DMS79 treated with DMSO at 0.1 percent for 48 hours (cell line): ENCODE measurements around the gene CAMKV.
"Not testable (repeated sequence)": the region's sequence is repeated elsewhere in the genome, so short reads cannot be mapped to it uniquely, and the experiment has no call there.

Experiments used
- DNase-seq: peaks from one replicate; lab custom pipeline; 2025; lab: John Stamatoyannopoulos, UW

Gene CAMKV

DNA sequence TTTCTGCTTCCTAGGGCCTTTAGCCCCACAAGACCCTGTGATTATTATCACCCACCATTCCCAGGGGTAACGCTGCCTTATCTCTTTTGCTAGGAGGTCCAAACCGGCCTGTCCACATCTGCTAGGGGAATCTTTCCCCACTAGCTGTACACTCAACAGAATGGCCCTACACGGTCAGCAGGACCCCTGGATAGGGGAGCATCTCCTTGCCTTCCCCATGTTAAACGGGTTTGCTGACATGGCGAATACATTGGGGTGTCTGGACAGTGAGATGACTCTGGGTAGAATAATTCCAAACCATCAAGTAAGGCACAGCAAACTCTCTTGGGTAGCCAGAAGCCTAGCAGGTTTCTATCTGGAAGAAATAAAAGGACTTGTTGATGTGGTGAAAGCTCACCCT lies 14.0 kb downstream of the CAMKV start:
- no peak for DNase-seq

DNA sequence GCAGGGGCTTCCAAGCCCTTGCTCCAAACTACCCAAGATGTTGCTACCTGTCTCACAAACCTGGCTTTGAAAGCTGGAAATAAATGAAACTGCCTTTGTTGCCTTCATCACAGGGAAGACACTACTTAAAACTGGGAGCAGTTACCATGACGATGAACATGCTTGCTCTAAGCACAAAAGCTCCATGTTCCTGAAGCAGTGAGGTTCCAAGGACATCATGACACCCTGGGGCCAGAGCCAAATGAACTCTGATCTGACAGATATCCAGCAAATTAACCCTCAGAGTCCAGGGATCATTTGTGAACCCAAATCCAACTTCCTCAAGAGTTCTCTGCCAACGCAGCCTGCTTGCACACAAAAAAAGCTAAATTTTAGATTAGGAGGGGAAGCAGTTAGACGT lies 24.0 kb downstream of the CAMKV start:
- DNase-seq: no peak

DNA sequence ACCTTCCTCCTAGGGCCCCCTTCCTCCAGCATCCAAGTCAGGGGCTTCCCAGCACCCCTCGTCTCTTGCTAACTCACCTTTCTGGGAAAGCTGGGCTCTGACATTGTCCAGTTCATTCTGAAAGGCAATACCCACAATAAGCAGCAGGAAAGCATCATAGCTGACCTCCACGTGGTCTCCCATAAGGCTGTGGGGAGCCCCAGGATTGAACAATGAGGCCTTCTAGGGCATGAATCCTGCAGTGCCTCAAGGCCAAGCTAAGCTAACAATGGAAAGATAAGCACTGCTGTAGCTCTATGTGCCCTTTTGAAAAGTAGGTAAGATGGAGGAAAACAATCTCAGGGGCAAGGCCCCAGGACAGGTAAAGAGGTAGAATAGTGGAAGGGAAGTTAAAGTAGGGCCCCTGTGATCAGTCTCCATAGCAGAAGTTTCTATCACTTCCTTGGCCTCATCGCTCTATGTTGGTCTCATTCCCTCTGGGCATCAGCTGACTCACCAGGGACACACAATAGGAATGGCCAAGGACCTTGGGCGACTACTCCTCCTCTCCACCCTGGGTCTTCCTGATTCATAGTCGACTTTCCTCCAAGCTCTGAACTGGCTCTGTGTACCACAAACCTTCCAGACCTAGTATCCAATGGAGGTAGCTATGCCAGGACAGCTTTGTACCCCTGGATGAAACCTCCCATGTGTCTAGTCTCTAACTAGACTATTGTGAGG lies 25.1 kb downstream of the CAMKV start:
- DNase-seq: no peak

DNA sequence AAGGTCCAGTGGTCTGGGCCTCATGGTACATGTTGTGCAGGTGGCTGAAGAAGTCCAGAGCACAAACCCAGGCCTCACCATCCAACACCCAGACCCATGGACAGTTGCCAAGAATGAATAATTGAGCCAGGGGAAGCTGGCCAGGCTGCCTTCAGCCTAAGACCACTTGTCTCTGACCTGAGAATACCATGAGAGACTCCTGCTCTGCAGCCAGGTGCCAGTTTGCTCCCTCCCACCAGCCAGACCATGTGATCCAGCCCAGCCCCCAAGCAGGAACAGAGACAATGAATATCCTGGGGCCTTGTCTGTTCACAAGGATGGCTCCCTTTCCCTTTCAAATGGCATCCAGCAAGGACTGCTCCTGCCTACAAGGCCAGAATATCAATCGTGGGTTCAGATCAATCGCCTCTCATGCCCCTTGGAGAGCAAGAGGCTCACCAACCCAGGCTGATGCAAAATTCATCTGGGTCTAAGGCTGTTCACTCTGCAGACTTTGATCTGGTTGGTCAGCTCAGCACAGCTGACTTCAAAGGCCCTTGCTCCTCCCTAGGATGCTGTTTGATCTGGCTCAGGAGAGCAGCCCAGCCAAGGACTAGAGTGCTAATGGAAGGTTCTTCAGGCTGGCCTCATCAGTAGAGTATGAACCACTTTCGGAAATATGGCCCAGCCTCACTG lies 26.7 kb downstream of the CAMKV start:
- DNase-seq: no peak

DNA sequence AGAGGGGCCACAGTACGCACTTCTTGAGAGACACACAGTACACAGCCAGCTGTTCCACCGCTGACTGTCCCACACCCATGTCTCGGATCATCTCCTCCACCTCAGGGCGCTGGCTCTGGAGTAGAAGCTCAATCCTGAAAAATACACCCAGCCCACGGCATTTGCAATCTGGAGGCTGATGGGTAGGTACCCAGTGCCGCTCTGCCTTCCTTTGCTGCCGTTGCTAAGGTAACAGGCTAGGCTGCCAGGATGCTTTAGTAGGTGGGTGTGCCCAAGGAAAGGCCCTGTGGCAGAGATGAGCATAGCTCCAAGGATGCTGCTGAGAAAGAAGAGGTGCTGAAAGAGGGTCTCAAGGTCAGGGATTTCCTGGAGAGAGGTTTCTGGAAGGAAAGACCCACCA lies 27.9 kb downstream of the CAMKV start:
- no peak for DNase-seq

DNA sequence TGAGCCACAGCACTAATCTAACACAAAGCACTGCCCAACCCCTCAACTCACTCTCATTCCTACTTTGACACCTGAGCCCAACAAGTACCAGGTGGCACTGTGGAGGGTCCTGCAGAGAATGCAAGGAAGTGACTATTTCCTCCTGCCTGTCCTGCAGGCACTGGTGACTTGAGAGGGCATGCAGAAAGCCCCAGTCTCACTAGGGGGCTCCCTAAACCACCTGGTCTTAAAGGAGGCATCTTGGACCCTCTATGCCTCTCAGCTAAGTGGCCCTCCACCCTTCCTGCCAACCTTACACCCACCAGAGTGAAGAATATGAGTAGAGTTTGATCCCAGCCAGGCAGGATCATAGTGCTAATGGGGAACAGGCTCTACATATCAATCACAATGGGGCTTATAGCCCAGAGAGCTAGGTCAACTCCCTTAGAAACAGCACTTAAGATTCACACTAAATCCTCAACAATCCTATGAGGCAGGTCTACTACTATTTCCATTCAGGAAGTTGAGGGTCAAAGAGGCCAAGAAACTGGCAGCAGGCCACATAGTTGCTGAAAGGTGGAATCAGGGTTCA lies 28.5 kb downstream of the CAMKV start:
- DNase-seq: no peak

DNA sequence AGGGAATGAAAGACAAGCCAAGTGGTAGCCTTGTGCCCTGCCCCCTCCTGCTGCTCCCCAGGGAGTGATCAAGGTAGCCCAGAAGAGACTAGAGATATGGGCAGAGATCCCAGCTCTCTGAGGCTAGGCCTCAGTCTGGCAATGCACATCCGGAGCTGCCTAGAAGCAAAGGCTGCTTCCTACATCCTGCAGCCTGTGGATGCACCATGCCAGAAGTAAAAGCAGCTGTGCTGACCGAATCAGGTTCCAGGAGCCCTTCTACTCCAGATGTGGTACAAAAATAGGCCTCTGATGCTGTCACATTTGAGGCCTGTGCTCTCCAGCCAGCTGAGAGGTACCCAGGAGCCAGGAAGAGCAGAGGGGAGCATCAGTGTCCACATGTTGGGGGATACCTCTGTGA lies 29.3 kb downstream of the CAMKV start:
- DNase-seq: no peak

DNA sequence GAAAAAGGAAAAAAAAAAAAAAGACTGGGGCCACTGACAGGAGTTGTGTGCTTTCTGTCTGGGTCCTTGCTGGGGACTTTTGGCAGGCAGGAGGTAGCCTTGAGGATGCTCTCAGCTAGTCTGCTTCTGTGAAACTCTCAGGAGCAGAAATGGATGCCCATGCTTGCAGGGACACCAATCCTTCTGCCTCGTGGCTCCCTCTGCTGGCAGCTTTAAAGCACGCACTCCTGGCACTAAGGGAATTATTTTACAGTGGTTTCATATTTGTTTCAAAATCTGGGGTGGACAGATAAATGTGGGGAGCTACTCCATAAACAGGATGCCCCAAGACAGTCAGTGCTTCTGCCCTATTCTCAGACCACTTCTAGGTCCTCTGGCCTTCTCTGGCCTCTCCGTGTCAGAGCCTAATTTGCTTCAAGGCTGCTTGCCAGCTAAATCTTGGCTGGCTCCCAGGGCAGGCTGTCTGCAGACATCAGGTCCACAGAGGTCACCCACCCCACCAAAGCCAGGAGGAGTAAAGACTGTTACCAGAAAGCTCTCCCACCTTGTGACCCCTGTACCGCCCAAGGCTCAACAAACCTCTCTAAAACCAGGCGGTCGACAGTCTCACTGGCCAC lies 30.4 kb downstream of the CAMKV start:
- DNase-seq: peak; percentile 30

DNA sequence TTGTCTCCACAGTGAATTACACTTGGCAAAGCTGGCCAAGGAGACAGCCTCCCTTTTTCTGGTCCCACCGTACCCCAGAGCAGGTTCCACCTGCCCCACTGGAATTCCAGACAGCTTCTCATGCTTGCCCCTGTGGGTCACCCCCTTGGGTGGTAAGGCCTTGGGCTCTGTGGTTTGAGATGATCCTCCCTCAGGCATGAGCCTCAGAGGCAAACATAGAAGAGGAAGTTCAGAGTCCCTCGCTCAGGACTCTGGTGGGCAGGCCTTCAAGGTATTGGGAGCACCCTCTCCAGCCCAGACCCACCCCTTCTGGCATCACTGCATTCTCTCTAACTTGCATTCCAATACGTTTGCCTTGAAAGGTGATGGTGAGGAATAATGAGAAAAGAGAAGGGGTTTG lies 38.4 kb downstream of the CAMKV start:
- no peak for DNase-seq

DNA sequence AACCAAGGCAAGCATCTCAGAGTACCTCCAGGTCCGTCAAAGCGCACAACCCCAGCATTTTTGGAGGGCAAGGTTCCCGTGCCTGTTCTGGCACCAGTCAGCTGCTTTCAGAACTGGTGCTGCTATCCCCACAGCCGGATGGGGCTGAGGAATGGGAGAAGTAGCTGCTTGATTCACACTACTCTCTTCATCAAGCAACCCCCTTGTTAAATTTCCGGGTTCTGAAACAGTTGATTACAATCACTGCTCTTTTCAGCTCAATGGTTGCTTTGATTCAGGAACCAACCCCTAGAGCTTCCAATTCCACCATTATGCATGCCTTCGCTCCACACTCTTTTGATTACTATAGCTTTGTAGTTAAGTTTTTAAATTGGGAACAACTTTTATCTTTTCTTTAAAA lies 43.7 kb downstream of the CAMKV start:
- DNase-seq: no peak

DNA sequence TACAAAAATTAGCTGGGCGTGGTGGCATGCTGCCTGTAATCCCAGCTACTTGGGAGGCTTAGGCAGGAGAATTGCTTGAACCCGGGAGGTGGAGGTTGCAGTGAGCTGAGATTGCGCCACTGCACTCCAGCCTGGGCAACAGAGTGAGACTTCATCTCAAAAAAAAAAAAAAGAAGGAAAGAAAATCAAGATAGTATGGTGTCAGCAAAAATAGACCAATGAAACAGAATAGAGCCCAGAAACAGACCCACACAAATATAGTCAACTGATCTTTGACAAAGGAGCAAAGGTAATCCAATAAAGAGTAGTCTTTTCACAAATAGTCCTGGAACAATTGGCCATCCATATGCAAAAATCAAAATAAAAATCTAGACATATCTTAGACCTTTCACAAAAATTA lies 46.6 kb downstream of the CAMKV start:
- not testable (repeated sequence) for DNase-seq

DNA sequence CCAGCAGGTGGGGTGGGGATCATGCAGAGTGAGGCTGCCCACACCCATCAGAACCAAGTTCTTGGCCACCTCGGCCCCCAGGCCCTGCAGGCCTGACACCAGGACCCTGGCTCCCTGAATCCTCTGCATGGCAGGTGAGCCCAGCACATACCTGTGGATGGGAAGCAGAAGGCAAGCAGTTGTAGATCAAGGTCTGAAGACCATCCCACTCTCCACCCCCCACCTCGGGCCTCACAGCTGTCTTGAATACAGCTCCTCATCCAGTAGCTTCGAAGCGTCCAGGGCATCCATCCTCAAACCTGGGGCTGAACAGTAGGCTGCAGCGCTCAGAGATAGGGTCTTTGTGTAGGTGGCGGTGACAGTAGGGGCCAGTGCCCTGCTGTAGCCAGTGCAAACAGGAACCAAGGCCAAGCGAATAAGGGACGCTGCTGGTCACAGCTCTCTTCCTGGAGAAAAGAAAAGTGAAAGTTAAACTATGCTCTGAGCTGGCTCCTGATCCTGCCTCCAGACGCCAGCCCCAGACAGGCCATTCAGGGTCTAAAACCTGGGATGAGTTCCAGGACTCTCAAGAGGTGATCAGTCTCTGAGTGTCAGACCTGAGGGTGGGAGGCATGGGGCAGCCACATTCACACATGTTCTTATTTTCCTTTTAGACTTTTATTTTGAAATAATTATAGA lies 56.1 kb downstream of the CAMKV start, which contains the start of gene UBA7:
UBA7 (minus strand) TSS at position 457 of the 678 bp plus-strand sequence; CDS start at position 291, 166 bp downstream.
- DNase-seq: peak; percentile 25

DNA sequence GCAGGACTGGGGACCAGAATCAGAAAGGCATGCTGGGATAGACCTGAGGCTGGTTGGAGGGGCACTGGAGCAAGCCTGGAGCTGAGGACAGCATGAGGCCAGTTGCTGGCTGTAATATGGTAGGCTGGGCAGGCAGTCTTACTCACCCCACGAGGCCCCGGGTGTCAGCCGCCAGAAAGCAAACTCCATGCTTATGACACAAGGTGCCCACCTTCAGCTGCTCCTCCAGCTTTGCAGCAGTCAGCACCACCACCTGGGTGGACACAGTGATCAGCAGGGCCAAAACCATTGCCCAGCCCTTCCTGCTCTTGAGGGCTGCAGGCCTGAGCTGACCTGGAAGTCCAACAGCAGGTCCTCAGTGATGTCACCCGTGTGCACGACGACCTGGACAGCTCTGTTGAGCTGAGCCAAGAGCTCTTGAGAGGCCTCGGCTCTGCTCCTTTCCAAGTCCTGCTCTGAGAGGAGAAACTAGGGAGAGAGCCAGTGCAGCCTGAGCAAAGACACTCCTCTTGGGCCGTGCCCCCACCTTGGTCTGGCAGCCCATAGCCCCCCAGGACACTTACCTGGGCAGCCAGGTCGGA lies 56.7 kb downstream of the CAMKV start:
- DNase-seq: peak; percentile 1
